ENCODE results near the gene NR1D1. TPM values are rescaled to one million over a fixed set of nuclear protein-coding genes. Genes with fewer than 3 reads are reported as not detected.

The NR1D1 gene
- total and polyA plus RNA-seq, 2 of the 13 experiments (the other 11 are each of a cell fraction or from before 2014, with no cell fraction given) = 2.1 to 2.7 TPM

DNA sequence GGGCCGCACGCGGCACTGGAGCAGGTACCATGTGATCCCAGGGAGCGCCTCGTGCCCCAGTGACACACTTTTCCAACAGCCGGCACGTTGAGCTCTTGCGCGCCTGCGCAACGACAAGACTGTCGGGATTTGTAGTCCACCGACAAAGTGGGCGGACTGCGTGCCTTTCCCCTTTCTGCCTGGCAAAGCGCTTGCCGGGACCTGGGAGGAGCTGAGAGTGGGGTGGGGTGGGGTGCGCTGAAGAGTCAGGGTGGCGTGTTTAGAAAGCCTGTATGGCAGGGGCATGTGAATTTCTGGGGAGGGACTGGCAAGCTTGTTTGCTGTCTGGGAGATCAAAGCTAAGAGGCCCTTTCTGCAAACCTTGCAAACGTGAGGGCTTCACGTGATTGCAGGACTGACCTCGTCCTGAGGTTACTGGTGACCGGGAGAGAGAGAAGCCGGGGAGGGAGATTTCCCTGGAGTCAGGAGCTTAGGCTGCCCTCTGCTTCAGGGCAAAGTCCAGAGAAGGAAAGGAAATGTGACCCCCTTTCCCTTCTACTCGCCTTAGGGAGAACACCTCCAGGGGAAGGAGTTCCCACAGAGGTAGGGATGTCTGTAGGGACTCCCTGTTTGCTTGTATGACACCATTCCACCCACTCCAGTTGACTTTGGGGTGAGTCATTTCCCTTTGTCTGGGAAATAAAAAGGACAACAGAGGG is 429 bp upstream of the NR1D1 start (continued):
- TF ChIP-seq, protein P1, sequence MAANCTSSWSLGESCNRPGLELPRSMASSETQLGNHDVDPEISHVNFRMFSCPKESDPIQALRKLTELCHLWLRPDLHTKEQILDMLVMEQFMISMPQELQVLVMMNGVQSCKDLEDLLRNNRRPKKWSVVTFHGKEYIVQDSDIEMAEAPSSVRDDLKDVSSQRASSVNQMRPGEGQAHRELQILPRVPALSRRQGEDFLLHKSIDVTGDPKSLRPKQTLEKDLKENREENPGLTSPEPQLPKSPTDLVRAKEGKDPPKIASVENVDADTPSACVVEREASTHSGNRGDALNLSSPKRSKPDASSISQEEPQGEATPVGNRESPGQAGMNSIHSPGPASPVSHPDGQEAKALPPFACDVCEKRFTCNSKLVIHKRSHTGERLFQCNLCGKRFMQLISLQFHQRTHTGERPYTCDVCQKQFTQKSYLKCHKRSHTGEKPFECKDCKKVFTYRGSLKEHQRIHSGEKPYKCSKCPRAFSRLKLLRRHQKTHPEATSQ (CRISPR knock-in tag; IDR thresholded peaks at IDR 0.05; ENCODE audit: borderline replicate concordance) = peak; percentile 96
- TF ChIP-seq ATF7 (IDR thresholded peaks at IDR 0.05) (peak; percentile 57; the same call in 1 of the 2 replicates), ATF7 (CRISPR knock-in tag; IDR thresholded peaks at IDR 0.05) (peak; percentile 92), KMT2B (CRISPR knock-in tag; IDR thresholded peaks at IDR 0.05) (peak; percentile 74), ZNF674 (CRISPR knock-in tag; IDR thresholded peaks at IDR 0.05; ENCODE audit: low read depth) (peak; percentile 99; the same call in 1 of the 2 replicates), ZNF572 (CRISPR knock-in tag; IDR thresholded peaks at IDR 0.05) (no peak), SP5 (CRISPR knock-in tag; IDR thresholded peaks at IDR 0.05; ENCODE audit: borderline replicate concordance, low read depth) (no peak; the same call in none of the 2 replicates), JUNB (CRISPR knock-in tag; IDR thresholded peaks at IDR 0.05; ENCODE audit: borderline replicate concordance) (peak; percentile 97), ZNF567 (CRISPR knock-in tag; IDR thresholded peaks at IDR 0.05; ENCODE audit: borderline replicate concordance) (0 out of 2 replicates have a peak, but pooled peaks have one; percentile 86), SP1 (IDR thresholded peaks at IDR 0.05) (no peak), SP1 (CRISPR knock-in tag; IDR thresholded peaks at IDR 0.05) (peak; percentile 74; the same call in 1 of the 2 replicates), ZNF678 (CRISPR knock-in tag; IDR thresholded peaks at IDR 0.05) (peak; percentile 99; the same call in 1 of the 2 replicates), KDM5A (IDR thresholded peaks at IDR 0.05; ENCODE audit: borderline replicate concordance, low read length) (peak; percentile 51; the same call in 1 of the 2 replicates), SMYD3 (CRISPR knock-in tag; IDR thresholded peaks at IDR 0.05) (no peak; the same call in none of the 2 replicates), ARNT (IDR thresholded peaks at IDR 0.05) (no peak; the same call in 1 of the 2 replicates), PHF8 (CRISPR knock-in tag; IDR thresholded peaks at IDR 0.05) (peak; percentile 34), ZNF143 (CRISPR knock-in tag; IDR thresholded peaks at IDR 0.05) (peak; percentile 96), NBN (conservative IDR thresholded peaks at IDR 0.05) (no peak), PAX8 (CRISPR knock-in tag; IDR thresholded peaks at IDR 0.05; ENCODE audit: borderline replicate concordance) (peak; percentile 99), ZNF780A (CRISPR knock-in tag; IDR thresholded peaks at IDR 0.05) (peak; percentile 92)
- TF ChIP-seq, protein P2, sequence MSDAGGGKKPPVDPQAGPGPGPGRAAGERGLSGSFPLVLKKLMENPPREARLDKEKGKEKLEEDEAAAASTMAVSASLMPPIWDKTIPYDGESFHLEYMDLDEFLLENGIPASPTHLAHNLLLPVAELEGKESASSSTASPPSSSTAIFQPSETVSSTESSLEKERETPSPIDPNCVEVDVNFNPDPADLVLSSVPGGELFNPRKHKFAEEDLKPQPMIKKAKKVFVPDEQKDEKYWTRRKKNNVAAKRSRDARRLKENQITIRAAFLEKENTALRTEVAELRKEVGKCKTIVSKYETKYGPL (CRISPR knock-in tag; IDR thresholded peaks at IDR 0.05) = peak; percentile 90; the same call in 1 of the 2 replicates
- TF ChIP-seq, protein P3, sequence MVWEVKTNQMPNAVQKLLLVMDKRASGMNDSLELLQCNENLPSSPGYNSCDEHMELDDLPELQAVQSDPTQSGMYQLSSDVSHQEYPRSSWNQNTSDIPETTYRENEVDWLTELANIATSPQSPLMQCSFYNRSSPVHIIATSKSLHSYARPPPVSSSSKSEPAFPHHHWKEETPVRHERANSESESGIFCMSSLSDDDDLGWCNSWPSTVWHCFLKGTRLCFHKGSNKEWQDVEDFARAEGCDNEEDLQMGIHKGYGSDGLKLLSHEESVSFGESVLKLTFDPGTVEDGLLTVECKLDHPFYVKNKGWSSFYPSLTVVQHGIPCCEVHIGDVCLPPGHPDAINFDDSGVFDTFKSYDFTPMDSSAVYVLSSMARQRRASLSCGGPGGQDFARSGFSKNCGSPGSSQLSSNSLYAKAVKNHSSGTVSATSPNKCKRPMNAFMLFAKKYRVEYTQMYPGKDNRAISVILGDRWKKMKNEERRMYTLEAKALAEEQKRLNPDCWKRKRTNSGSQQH (CRISPR knock-in tag; IDR thresholded peaks at IDR 0.05; ENCODE audit: low read depth) = no peak; the same call in 1 of the 2 replicates
